H1 (cell line): Measurements from ENCODE around the gene HLA-DPA1. TPM values are rescaled to one million over a fixed set of nuclear protein-coding genes. Genes with fewer than 3 reads are reported as not detected.

Experiments used
- CHD7 ChIP-seq: fragments of 300-600 bp; sonication (generic); IDR thresholded peaks from 2 replicates; pipeline ENCODE4 v1.7.1; 2012; ENCODE audit warnings: low read length, moderate library complexity, mild to moderate bottlenecking, inconsistent platforms; ENCODE audit not compliant: insufficient replicate concordance
- CREB1 ChIP-seq: IDR thresholded peaks from 2 replicates; pipeline ENCODE4 v1.6.1; 2012; ENCODE audit warnings: inconsistent platforms
- EZH2 ChIP-seq: fragments of 200-600 bp; sonication (generic); IDR thresholded peaks from 2 replicates; pipeline ENCODE4 v1.7.1; 2012; ENCODE audit warnings: low read depth, mild to moderate bottlenecking, moderate library complexity, low read length, inconsistent platforms; ENCODE audit not compliant: severe bottlenecking
- HDAC6 ChIP-seq: IDR thresholded peaks from one replicate; pipeline ENCODE4 v1.7.1; 2012; ENCODE audit warnings: low read depth, mild to moderate bottlenecking, inconsistent platforms, low read length, moderate library complexity
- JUN ChIP-seq: IDR thresholded peaks from 2 replicates; pipeline ENCODE4 v1.6.1; 2011; ENCODE audit warnings: low read depth, mild to moderate bottlenecking, improper control_type of control experiment, low read length
- KDM4A ChIP-seq: IDR thresholded peaks from one replicate; pipeline ENCODE4 v1.7.1; 2012; ENCODE audit warnings: low read depth, mild to moderate bottlenecking, moderate library complexity, low read length, inconsistent platforms; ENCODE audit not compliant: severe bottlenecking
- NRF1 ChIP-seq: IDR thresholded peaks from 2 replicates; pipeline ENCODE4 v1.6.1; 2011; ENCODE audit warnings: mild to moderate bottlenecking, low read depth, low read length, improper control_type of control experiment
- TCF12 ChIP-seq: IDR thresholded peaks from 2 replicates; pipeline ENCODE4 v1.6.1; 2011; ENCODE audit warnings: low read depth, mild to moderate bottlenecking, low read length
- polyA plus RNA-seq, 7 experiments: library from polyadenylated mRNA; depleted of rRNA in 3 of 7; stranded (reverse) in 5 of 7; unstranded in 2 of 7; fragments of >200 nt in 5 of 7; fragments of 200-250 nt in 2 of 7; gene quantifications; 1 replicate in 5 of 7; 2 replicates in 1 of 7; 4 replicates in 1 of 7; pipeline versions ENCODE4 v1.2.1 to v1.2.3, GENCODE V29; 2011 to 2013; ENCODE audit warnings: missing spikeins in 2 of 7, mixed read lengths in 2 of 7
- total RNA-seq: library from RNA; stranded (reverse); fragmentation: NEBNext Ultra II Directional; extraction: Animal tissue kit (Norgen Biotek cat#: 25700); gene quantifications from 2 replicates; pipeline ENCODE4 v1.2.1, GENCODE V29; 2021
- TF ChIP-seq, protein P1 (sequence below): IDR thresholded peaks from 2 replicates; pipeline ENCODE4 v1.6.1; 2012; ENCODE audit warnings: inconsistent platforms

HLA-DPA1 gene
- total and polyA plus RNA-seq, 2 of the 8 experiments (the other 6 are each of a cell fraction or from before 2014, with no cell fraction given): 6.2 to 13.1 TPM

DNA sequence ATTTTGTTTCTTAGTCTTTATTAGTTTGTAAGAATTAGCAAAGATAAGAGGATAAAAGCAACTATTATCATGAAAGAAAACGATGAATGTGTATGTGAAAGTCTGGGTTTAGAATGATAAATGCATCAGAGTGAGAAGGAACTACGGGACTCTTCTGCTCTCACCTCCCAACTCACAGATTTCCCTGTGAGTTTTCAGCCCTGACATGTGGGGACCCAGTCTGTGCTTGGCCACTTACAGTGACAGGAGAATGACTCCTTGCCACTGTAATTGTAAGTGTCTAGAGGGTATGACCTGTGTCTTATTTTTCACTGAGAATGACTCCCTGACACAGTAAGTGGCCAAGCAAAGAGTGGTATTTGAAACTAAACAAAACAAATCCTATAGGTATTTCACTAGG is 2.5 kb downstream of the HLA-DPA1 start (continued):
- TF ChIP-seq CHD7: no peak
- no peak for TF ChIP-seq CREB1
- TF ChIP-seq NRF1: no peak
- no peak for TF ChIP-seq EZH2
- no peak for TF ChIP-seq KDM4A
- no peak for TF ChIP-seq TCF12
- TF ChIP-seq HDAC6: no peak
- no peak for TF ChIP-seq JUN
- TF ChIP-seq, protein P1, sequence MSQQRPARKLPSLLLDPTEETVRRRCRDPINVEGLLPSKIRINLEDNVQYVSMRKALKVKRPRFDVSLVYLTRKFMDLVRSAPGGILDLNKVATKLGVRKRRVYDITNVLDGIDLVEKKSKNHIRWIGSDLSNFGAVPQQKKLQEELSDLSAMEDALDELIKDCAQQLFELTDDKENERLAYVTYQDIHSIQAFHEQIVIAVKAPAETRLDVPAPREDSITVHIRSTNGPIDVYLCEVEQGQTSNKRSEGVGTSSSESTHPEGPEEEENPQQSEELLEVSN: no peak
- TF ChIP-seq, all 59 proteins: peak for 0
